ENCODE data around the gene TTLL10. TPM values are rescaled to one million over a fixed set of nuclear protein-coding genes. Genes with fewer than 3 reads are reported as not detected.
A peak's percentile ranks its signal among the peaks of the same experiment; 100 is the strongest.
"Not testable (repeated sequence)": the region's sequence is repeated elsewhere in the genome, so short reads cannot be mapped to it uniquely, and the experiment has no call there.

The TTLL10 gene
- total RNA-seq, 1 donor from 2014 or later, result 0.24 TPM

DNA sequence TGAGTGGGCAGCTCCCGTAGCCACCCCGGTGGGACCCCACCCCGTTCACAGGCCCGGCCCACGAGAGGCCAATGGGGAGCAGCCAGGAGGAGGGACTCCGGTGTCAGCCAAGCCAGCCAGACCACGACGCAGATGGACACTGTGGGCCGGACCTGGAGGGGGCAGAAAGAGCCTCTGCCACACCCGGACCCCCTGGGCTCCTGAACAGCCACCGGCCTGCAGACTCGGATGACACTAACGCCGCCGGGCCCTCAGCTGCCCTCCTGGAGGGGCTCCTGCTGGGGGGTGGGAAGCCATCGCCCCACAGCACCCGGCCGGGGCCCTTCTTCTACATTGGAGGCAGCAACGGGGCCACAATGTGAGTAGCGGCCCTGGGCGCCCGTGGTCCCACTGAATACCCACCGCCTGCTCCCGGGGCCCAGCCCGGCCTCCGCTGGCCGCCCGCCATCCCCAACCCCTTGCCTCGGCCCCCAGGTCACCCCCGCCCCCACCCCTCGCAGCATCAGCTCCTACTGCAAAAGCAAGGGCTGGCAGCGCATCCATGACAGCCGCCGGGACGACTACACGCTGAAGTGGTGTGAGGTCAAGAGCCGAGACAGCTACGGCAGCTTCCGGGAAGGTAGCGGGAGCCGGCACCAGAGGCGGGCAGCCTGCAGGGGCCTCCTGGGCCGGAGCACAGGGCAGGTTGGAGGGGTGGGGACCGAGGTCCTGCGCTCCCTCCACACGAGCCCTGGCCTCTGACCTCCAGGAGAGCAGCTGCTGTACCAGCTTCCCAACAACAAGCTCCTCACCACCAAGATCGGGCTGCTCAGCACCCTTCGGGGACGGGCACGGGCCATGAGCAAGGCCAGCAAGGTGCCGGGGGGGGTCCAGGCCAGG is 6.5 kb downstream of the TTLL10 start:
- intact Hi-C loops (cut with DNase I), result no loop called here
- ATAC-seq, result no peak
- peak; percentile 60 for DNase-seq (ENCODE audit: missing footprints)

DNA sequence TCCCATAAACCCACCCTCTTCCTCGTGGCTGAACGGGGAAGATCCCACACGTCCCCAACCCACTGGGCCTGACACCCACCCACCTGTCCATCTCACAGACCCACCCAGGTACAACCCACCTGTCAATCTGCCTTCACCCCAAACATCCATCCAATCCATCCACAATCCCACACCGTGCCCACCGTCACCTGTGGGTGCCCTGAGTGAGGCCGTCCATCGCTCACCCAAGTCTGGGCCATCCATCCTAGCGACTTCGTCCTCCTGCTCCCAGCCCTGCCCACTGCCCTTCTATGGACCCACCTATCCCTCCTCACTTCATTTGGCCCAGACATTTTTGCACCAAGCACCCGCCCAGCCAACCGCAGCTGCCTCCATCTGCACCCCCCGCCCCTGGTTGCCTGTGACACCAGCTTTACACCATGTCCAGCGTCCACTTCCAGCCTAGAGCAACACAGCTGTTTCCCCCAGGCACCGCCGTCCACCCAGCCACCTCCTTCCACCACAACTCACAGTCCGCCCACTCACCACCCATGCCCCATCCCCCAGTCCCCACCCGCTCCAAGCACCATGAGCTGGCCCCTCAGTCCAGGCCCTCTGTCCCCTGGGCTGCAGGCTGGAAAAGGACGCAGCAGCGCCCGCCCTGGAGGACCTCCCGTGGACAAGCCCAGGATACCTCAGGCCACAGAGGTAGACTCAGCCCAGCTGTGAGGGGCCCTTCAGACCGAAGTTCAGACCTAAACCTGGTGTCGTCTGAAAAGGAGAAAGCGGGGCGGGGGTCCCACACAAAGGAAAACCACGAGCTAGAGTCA is 7.7 kb downstream of the TTLL10 start:
- no peak for ATAC-seq
- peak; percentile 40 for DNase-seq (ENCODE audit: missing footprints)
- intact Hi-C loops (cut with DNase I), result no loop called here

DNA sequence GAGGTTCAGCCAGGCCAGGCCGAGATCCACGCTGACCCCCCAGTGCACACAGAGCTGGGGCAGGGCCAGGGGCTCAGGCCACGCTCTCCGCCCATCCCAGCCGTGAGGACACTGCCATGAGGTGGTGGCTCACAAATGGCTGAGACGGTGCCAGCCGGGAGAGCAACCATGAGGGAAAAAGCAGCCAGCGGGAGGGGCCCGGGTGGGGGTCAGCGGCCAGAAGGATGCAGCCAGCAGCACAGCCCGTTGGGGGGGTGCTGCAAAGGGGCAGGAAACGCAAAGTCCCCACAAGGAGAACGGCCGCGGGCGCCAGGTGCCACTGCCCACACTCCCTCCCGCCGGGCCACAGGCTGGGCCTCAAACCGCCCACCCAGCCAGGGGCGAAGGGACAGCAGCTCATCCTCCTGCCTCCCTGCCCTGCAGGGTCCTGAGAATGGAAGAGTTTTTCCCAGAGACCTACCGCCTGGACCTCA is 8.3 kb downstream of the TTLL10 start:
- peak; percentile 44 for DNase-seq (ENCODE audit: missing footprints)
- intact Hi-C loops (cut with DNase I), result no loop called here
- ATAC-seq, result no peak

DNA sequence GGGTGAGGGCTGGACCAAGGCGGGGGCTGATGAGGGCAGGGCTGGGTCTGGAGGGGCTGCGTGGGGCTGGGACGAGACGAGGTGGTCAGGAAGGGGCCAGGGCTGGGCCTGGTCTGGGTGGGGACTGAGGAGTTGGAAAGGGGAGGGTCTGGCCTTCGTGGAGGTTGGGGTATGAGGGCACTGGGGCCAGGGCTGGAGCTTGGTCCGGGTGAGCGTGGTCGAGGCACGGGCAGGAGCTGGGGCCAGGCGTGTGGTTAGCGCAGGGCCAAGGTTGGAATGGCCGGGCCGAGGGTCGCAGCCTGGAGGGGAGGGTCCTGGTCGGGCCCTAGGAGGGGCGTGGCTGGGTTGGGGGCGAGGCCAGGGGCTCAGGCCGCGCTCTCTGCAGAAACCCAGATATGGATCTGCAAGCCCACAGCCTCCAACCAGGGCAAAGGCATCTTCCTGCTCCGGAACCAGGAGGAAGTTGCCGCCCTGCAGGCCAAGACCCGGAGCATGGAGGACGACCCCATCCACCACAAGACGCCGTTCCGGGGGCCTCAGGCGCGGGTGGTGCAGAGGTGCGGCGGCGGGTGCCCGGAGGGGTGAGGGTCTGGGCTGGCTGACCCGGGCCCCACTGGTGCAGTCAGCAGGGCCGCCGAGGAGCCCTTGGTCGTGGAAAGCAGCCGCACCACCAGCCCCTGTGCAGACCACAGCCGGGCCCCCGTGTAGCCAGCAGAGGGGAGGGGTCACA is 9.0 kb downstream of the TTLL10 start:
- intact Hi-C loops (cut with DNase I), result no loop called here
- ATAC-seq (no peak), DNase-seq (ENCODE audit: missing footprints) (peak; percentile 46)

DNA sequence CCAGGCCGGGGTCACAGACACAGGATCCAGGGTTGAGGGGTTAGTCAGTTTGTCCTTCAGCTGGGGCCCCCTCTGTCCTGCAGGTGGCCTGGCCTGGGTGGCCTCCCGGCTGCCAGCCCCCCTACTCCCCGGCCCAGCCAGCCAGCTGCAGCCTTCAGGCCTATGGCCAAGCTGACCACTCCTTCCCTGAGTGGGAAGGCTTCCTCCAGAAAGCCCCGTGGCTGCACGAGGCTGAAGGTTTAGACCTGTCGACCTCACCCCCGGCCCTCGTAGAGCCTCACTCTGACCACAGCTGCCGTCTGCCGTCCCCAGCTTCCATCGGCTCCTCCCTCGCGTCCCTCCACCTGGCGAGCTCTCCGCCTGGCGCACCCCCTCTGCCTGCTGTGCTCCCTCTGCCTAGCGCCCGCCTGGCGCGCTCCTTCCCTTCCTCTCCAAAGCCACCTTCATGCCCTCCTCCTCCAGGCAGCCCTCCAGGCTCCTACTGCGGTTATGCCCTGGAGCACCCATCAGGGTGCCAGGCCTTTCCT is 9.6 kb downstream of the TTLL10 start:
- no peak for ATAC-seq
- intact Hi-C loops (cut with DNase I), result no loop called here

DNA sequence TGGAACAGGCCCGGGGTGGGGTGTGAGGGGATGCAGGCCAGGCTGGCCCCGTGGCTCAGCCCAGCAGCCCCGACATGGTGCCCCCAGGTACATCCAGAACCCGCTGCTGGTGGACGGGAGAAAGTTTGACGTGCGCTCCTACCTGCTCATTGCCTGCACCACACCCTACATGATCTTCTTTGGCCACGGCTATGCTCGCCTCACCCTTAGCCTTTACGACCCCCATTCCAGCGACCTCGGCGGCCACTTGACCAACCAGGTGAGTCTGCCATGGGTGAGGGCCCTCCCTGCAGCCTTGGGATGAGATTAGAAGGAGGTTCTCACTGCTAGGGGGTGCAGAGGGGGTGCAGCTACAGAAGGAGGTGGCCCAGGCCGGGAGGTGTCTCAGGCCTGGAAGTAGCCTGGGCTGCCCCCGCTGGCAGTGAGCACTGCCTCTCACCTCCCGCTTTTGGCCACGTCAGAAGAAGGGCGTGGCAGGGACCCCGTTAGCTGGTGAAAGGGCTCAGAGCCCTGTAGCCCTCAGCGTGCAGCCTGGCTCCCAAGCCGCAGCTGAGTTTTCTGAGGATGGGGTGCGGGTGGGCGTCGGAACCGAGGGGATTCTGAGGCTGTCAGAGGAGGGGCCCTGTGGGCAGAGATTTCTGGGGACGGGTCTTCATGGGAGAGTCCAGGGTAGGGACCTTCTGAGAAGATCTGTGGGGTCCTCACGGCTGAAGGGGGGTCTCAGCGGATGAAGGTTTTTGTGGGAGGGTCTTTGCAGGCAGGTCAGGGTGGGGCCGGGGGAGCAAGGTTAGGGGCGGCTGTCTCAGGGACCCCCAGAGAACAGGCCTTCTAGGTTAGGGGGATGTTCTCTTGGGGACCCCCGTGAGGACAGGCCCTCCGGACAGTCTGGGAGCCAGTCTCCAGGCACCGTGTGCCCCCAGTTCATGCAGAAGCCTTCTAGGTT is 10.4 kb downstream of the TTLL10 start:
- DNase-seq (ENCODE audit: missing footprints) (peak; percentile 37), ATAC-seq (no peak)
- intact Hi-C loops (cut with DNase I), result no loop called here

More for the DNA sequence above, 9.6 kb downstream of the TTLL10 start:
- DNase-seq (ENCODE audit: missing footprints), result peak; percentile 13

DNA sequence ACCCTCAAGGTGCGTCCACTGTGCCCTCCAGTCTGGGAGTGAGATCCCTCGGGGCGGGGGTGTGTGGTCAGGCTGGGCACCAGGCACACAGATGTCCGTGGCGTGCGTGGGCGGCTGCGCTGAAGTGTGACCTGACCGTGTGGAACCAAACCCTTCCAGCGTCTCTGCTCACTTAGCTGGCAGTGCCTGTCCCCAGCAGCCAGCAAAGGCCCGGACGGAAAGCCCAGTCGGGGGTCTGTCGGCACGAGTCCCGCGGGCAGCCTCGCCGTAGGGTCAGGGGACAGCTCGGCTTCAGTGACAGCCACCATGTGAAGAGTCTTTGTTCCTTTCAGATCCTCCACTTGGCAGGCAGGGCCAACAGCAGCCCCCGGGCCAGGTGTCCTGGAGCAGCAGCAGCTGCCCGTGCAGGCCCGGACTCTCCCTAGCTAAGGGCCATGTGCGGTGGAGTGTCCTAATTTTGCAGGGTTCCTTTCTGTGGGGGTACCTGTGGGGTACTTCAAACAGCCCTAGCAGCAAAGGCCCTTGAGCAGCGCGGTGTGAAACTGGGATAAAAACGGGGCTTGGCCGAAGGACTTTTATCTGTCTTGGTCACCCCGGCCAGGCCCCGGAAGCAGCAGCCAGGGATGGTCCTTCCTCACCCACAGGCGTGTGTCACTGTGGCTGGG is 11.6 kb downstream of the TTLL10 start:
- intact Hi-C loops (cut with DNase I), result no loop called here
- DNase-seq (ENCODE audit: missing footprints) (peak; percentile 67), ATAC-seq (no peak)

DNA sequence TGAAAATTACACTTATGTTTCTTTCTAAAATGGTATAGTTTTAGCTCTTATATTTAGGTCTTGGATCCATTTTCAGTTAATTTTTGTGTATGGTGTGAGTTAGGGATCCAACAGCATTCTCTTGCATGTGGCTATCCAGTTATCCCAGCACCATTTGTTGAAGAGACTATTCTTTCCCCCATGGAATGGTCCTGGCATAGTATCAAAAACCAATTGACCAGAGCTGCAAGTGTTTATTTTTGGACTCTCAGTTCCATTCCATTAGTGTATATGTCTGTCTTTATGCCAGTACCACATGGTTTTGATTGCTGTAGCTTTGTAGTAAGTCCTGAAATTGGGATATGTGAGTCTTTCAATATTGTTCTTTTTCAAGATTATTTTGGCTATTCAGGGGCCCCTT is 14.3 kb downstream of the TTLL10 start:
- ATAC-seq (no peak), DNase-seq (ENCODE audit: missing footprints) (no peak)
- intact Hi-C loops (cut with DNase I), result no loop called here

DNA sequence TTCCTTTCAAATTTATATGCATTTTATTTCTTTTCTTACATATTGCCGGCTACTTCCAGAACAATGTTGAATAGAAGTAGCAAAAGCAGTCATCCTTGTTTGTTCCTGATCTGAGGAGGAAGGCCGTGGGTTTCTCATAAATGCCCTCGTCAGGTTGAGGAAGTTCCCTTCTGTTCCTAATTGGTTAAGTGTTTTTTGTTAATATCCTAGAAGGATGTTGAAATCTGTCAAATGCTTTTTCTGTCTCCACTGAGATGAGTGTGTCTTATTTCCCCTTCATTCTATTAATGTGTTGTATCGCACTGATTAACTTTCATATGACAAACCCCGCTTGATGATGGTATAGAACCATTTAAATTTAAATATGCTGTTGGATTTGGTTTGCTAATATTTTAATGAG is 15.4 kb downstream of the TTLL10 start:
- no peak for DNase-seq (ENCODE audit: missing footprints)
- no peak for ATAC-seq
- intact Hi-C loops (cut with DNase I), result no loop called here

DNA sequence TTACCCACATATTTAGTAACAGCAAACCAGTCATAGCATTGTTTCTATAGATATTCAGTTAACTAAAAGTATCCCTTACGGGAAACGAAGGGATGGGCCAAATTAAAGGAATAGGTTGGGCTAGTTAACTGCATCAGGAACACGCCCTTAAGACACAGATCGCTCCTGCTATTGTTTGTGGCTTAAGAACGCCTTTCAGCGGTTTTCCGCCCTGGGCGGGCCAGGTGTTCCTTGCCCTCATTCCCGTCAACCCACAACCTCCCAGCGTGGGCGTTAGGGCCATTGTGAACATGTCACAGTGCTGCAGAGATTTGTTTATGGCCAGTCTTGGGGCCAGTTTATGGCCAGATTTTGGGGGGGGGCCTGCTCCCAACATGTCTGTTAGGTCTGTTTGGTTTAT is 18.1 kb downstream of the TTLL10 start:
- ATAC-seq (no peak), DNase-seq (ENCODE audit: missing footprints) (peak; percentile 26)
- intact Hi-C loops (cut with DNase I), result no loop called here

DNA sequence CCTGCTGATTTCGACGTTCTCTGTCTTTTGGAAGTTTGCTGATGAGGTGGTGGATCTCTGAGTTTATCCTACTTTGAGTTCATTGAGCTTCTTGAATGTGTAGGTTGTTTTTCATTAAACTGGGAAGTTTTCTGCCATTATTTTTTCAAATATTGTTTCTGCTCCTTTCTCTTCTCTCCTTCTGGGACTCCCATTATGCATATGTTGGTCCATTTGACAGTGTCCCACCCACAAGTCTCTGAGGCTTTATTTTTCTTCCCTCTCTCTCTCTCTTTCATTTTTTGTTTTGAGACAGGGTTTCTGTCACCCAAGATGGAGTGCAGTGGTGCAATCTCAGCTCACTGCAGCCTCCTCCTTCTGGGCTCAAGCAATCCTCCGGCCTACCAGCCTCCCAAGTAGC is 21.0 kb downstream of the TTLL10 start:
- no peak for ATAC-seq
- no peak for DNase-seq (ENCODE audit: missing footprints)
- intact Hi-C loops (cut with DNase I), result no loop called here

DNA sequence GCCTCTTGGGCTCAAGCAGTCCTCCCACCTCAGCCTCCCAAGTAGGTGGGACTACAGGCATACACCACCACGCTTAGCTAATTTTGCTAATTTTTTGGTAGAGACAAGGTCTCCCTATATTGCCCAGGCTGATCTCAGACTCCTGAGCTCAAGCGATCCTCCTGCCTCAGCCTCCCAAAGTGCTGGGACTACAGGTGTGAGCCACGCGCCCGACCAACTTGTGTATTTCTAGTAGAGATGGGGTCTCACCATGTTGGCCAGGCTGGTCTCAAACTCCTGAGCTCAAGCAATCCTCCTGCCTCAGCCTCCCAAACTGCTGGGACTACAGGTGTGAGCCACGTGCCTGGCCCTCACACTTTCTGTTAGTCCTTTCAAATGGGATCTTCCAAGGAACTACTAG is 22.0 kb downstream of the TTLL10 start:
- ATAC-seq; DNase-seq (ENCODE audit: missing footprints); intact Hi-C loops (cut with DNase I): not testable (repeated sequence)

DNA sequence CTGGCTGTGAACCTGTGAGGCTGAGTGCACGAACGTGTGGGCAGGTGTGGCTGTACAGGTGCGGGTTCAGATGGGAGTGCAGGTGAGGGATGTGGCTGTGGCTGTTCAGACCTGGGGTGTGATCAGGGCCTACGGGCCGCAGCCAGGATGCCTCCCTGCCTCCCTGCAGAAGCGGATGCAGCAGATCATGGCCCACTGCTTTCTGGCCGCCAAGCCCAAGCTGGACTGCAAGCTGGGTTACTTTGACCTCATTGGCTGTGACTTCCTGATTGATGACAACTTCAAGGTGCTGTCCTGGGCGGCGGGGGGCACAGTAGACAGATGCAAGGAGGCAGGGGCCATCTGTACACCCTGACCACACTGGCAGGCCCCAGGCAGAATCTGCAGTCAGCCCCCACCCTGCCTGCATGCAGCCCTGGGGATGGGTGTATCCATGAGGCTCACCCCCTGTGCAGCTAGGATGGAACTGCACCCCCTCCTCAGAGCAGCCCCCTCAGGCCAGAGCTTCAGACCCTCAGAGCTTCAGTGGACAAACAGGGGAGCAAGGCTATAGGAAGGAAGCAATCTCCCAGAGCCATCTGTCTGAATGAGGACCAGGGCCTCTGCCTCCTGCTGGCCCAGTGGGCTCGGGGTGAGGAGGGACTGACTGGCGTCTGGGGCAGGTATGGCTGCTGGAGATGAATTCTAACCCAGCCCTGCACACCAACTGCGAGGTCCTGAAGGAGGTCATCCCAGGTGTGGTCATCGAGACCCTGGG is 22.9 kb downstream of the TTLL10 start:
- intact Hi-C loops (cut with DNase I), result no loop called here
- ATAC-seq (no peak), DNase-seq (ENCODE audit: missing footprints) (peak; percentile 51)

DNA sequence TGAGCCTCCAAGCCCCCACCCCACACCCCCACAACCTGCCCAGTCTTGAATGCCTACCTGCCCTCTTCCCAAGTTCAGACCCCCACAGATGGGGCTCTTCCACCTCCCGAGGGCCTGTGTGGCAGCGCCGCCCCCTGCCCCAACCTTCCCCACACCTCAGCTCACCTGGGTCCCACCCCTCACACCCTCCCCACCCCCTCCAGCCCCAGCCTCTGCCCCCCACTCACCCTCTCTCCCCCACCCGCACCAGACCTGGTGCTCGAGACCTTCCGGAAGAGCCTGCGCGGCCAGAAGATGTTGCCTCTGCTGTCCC is 23.5 kb downstream of the TTLL10 start:
- DNase-seq (ENCODE audit: missing footprints), result no peak

DNA sequence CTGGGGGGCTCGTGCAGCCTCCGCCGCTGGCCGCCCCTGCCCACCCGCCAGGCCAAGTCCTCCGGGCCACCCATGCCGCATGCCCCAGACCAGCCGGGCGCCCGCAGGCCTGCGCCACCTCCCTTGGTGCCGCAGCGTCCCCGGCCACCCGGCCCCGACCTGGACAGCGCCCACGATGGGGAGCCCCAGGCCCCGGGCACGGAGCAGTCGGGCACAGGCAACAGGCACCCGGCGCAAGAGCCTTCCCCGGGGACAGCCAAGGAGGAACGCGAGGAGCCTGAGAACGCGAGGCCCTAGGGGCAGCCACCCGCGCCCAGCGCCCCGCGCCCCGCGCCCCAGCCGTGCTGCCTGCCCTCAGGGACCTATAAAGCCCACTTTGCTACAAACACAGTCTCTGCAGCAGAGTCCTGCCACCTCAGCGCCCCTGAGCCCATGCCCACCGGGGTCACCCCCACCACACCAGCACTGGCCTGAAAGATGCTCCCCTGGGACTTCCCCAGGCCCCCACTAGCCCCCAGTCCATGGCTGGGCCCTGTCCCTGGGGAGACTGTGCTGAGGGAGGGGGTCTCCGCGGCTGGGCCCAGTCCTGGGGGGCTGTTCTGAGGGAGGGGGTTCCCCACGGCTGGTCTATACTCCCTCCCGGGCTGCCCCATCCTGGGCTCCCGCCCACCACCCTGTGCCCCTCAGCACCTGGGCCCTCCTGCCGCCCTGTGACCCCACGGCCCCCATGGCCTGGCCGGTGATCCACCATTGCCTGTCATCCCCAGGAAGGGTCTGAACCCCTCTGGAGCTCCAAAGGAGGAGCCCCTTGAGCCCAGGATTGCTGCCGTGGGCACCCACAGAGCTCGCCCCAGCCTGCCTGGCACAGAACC is 24.1 kb downstream of the TTLL10 start:
- peak; percentile 50 for DNase-seq (ENCODE audit: missing footprints)
- intact Hi-C loops (cut with DNase I), result no loop called here
- no peak for ATAC-seq

More for the DNA sequence above, 23.5 kb downstream of the TTLL10 start:
- intact Hi-C loops (cut with DNase I), result no loop called here
- no peak for ATAC-seq
